ENCODE data around the gene KCNQ1OT1. TPM values are rescaled to one million over a fixed set of nuclear protein-coding genes. Genes with fewer than 3 reads are reported as not detected.

The KCNQ1OT1 gene
- total and polyA plus RNA-seq, 9 of the 15 experiments (the other 6 are each of a cell fraction or from before 2014, with no cell fraction given): 0.04 to 2.3 (median 0.74) TPM

DNA sequence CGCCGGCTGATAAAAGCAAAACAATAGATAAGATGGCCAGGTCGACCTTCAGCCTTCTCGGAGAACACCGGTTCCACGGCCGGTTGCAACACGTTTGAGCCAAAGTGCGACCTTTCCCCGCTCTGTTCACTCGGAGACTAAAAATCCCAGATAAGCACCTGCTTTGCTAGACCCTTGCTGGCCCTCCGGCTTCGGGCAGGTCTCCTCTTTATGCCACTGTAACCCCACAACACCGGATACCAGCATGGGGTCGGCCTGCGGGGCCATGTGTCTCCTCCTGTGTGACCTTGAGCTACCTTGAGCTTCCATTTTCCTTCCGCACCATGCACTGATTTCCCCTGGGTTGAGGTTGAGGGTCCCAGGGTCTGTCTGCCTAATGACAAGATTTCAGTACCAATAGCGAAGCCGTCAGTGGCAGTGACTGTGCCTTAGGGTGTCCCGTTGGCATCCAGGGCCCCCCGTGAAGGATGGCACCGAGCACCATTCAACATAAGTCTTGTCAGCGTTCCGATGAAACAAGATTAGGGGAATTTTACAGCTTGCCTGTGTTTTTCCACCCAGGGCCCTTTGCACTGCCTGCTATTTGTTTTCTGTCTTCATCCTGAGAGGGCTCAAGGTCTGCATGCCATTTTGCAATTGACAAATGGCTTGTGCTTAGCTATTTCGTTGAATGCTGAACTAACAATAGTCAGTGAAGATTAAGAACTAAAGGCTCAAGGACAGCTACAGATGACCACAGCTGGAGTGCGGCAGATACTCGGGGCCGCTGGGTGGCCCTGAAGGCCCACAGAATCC, 136.4 kb downstream of the KCNQ1OT1 start:
- intact Hi-C loops (cut with micrococcal nuclease) (loop anchor here (10.0 kb wide), 1 partner anchor 321 kb away; the partner anchor contains the start of gene CDKN1C), in situ Hi-C loops (cut with MboI) (no loop called here)
- DNase-seq (ENCODE audit: extremely low read depth in 1 of 4, low spot score in 3 of 4) (no peak), ATAC-seq (no peak), FAIRE-seq (no peak)
- H3K27ac ChIP-seq (ENCODE audit: extremely low read depth, low read depth, low read length): no peak overlapping the region
- H3K4me2 ChIP-seq (ENCODE audit: insufficient read depth, low read length): no peak overlapping the region
- peaks cover 0 to 45% of the 10 kb centered on the region in 2 experiments; a peak in 4 of 5 replicates for H3K4me1 ChIP-seq (replicated peaks in 1 of 2; ENCODE audit: control insufficient read depth in 2 of 2, insufficient read depth in 2 of 2, low read length in 2 of 2)
- ChIA-PET CTCF (ENCODE audit: low intra/inter-chr PET ratio) (interaction anchor here (0.7 to 1.5 kb wide), 2 partner anchors 322 to 328 kb away, joined by 4 read pairs; partner anchors contain the start of gene CDKN1C), POLR2A (interaction anchor here (0.8 to 1.2 kb wide), 3 partner anchors 8 to 91 kb away, joined by 3 to 5 read pairs (median 4); no protein-coding TSS in a partner anchor)
- no peaks in the 10 kb centered on the region for H3K79me2 ChIP-seq (ENCODE audit: control insufficient read depth, insufficient read depth, low read length)
- no peaks in the 10 kb centered on the region for H3K36me3 ChIP-seq (ENCODE audit: control insufficient read depth, insufficient read depth, low read length)
- no peaks in the 10 kb centered on the region for H4K20me1 ChIP-seq (replicated peaks; ENCODE audit: control insufficient read depth, insufficient read depth, low read length)
- no peaks in the 10 kb centered on the region for H3K9me3 ChIP-seq (replicated peaks; ENCODE audit: control insufficient read depth, insufficient read depth, low read depth, low read length)
- BruUV-seq (replicated peaks): no TSS peak
- H2AFZ ChIP-seq (ENCODE audit: low read depth, low read length): no peak overlapping the region
- TF ChIP-seq NFIX (CRISPR knock-in tag; IDR thresholded peaks at IDR 0.05; ENCODE audit: low read depth) (no peak), RAD21 (CRISPR knock-in tag; conservative IDR thresholded peaks at IDR 0.05 in 1 of 2, IDR thresholded peaks at IDR 0.05 in 1 of 2) (peak in 1 of 2 experiments; percentile 38; a peak in 2 of 4 replicates)
- H3K4me3 ChIP-seq: no peak overlapping the region
- H3K27me3 ChIP-seq (ENCODE audit: control insufficient read depth in 2 of 2, insufficient read depth in 2 of 2, low read length in 2 of 2): peaks cover 12 to 33% of the 10 kb centered on the region in 2 experiments
- 27% methylated on average over 28 of the region's 28 CpGs for WGBS (ENCODE audit: insufficient coverage, low coverage, missing lambda C conversion rate)
- peaks cover 2% of the 10 kb centered on the region for H3K9me1 ChIP-seq (ENCODE audit: control insufficient read depth, insufficient read depth, low read length)
- H3K9ac ChIP-seq (ENCODE audit: insufficient read depth in 1 of 2, low read depth in 2 of 2, low read length in 2 of 2): no peak overlapping the region

DNA sequence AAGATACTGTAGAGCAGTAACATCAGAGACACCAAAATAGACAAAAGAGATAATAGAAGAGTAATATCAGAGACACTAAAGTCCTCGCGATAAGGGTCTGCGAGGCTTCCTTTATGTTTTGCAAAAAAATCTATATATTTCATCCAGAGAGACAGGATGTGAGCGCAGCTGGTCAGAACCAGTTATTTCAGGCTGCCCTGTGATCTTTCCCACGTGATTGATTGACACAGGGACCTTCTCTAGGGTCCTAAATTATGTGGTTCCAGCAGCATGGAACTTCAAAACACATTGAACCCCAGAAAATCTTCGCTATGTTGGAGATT, 136.9 kb downstream of the KCNQ1OT1 start:
- no peak overlapping the region for H3K4me2 ChIP-seq (ENCODE audit: insufficient read depth, low read length)
- H4K20me1 ChIP-seq (replicated peaks; ENCODE audit: control insufficient read depth, insufficient read depth, low read length): no peaks in the 10 kb centered on the region
- WGBS (ENCODE audit: insufficient coverage, low coverage, missing lambda C conversion rate): 35% methylated on average over 6 of the region's 6 CpGs
- H3K9me1 ChIP-seq (ENCODE audit: control insufficient read depth, insufficient read depth, low read length): peaks cover 2% of the 10 kb centered on the region
- intact Hi-C loops (cut with micrococcal nuclease): loop anchor here (10.0 kb wide), 1 partner anchor 322 kb away; the partner anchor contains the start of gene CDKN1C
- H3K36me3 ChIP-seq (ENCODE audit: control insufficient read depth, insufficient read depth, low read length): no peaks in the 10 kb centered on the region
- no peak overlapping the region for H2AFZ ChIP-seq (ENCODE audit: low read depth, low read length)
- DNase-seq (ENCODE audit: extremely low read depth in 1 of 4, low spot score in 3 of 4) (no peak), FAIRE-seq (no peak), ATAC-seq (no peak)
- no peak overlapping the region for H3K4me3 ChIP-seq
- peaks cover 12 to 38% of the 10 kb centered on the region in 2 experiments for H3K27me3 ChIP-seq (ENCODE audit: control insufficient read depth in 2 of 2, insufficient read depth in 2 of 2, low read length in 2 of 2)
- H3K9ac ChIP-seq (ENCODE audit: insufficient read depth in 1 of 2, low read depth in 2 of 2, low read length in 2 of 2): no peak overlapping the region
- POLR2A ChIA-PET: interaction anchor here (0.6 to 1.2 kb wide), 2 partner anchors 91 to 238 kb away, joined by 3 to 5 read pairs; no protein-coding TSS in a partner anchor
- H3K9me3 ChIP-seq (replicated peaks; ENCODE audit: control insufficient read depth, insufficient read depth, low read depth, low read length): no peaks in the 10 kb centered on the region
- peaks cover 0 to 47% of the 10 kb centered on the region in 2 experiments; a peak in 4 of 5 replicates for H3K4me1 ChIP-seq (replicated peaks in 1 of 2; ENCODE audit: control insufficient read depth in 2 of 2, insufficient read depth in 2 of 2, low read length in 2 of 2)
- in situ Hi-C loops (cut with MboI): no loop called here
- CTCF ChIA-PET (ENCODE audit: low intra/inter-chr PET ratio): no interaction called here
- no peak overlapping the region for H3K27ac ChIP-seq (ENCODE audit: extremely low read depth, low read depth, low read length)
- no peaks in the 10 kb centered on the region for H3K79me2 ChIP-seq (ENCODE audit: control insufficient read depth, insufficient read depth, low read length)
- no TSS peak for BruUV-seq (replicated peaks)
- no peak for TF ChIP-seq RAD51 (IDR thresholded peaks at IDR 0.05; ENCODE audit: borderline replicate concordance, low read depth)
- TF ChIP-seq, protein P1, sequence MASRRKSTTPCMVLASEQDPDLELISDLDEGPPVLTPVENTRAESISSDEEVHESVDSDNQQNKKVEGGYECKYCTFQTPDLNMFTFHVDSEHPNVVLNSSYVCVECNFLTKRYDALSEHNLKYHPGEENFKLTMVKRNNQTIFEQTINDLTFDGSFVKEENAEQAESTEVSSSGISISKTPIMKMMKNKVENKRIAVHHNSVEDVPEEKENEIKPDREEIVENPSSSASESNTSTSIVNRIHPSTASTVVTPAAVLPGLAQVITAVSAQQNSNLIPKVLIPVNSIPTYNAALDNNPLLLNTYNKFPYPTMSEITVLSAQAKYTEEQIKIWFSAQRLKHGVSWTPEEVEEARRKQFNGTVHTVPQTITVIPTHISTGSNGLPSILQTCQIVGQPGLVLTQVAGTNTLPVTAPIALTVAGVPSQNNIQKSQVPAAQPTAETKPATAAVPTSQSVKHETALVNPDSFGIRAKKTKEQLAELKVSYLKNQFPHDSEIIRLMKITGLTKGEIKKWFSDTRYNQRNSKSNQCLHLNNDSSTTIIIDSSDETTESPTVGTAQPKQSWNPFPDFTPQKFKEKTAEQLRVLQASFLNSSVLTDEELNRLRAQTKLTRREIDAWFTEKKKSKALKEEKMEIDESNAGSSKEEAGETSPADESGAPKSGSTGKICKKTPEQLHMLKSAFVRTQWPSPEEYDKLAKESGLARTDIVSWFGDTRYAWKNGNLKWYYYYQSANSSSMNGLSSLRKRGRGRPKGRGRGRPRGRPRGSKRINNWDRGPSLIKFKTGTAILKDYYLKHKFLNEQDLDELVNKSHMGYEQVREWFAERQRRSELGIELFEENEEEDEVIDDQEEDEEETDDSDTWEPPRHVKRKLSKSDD (conservative IDR thresholded peaks at IDR 0.05; ENCODE audit: low read length): no peak
